A549 treated with RU486 at 1 μM for 4 hours (cell line): ENCODE results near the gene SLC35F3. TPM values are rescaled to one million over a fixed set of nuclear protein-coding genes. Genes with fewer than 3 reads are reported as not detected.

Source experiments
- total RNA-seq: library from RNA; stranded (reverse); fragments of 200-300 nt; extraction: Qiagen RNA extraction; gene quantifications from 5 replicates; pipeline ENCODE4 v1.2.3, GENCODE V29; 2022; ENCODE audit warnings: low read depth

The SLC35F3 gene
- 4.1 to 5.3 TPM (median 5.1 TPM) in 5 replicates for total RNA-seq

GRCh38 chr1:233904633-233905415 is at the start of gene SLC35F3:
Gene SLC35F3, plus strand, starts transcription at chr1:233904676.

GRCh38 chr1:234373064-234373958 is 468.8 kb downstream of the SLC35F3 start, which contains the start of gene COA6:
Gene COA6, plus strand, starts transcription at chr1:234373456. Its CDS starts 11 bp downstream, at chr1:234373467.

